Measurements from ENCODE around the gene HEATR5A.
"Not testable (repeated sequence)": the region's sequence is repeated elsewhere in the genome, so short reads cannot be mapped to it uniquely, and the experiment has no call there.

The HEATR5A gene

DNA sequence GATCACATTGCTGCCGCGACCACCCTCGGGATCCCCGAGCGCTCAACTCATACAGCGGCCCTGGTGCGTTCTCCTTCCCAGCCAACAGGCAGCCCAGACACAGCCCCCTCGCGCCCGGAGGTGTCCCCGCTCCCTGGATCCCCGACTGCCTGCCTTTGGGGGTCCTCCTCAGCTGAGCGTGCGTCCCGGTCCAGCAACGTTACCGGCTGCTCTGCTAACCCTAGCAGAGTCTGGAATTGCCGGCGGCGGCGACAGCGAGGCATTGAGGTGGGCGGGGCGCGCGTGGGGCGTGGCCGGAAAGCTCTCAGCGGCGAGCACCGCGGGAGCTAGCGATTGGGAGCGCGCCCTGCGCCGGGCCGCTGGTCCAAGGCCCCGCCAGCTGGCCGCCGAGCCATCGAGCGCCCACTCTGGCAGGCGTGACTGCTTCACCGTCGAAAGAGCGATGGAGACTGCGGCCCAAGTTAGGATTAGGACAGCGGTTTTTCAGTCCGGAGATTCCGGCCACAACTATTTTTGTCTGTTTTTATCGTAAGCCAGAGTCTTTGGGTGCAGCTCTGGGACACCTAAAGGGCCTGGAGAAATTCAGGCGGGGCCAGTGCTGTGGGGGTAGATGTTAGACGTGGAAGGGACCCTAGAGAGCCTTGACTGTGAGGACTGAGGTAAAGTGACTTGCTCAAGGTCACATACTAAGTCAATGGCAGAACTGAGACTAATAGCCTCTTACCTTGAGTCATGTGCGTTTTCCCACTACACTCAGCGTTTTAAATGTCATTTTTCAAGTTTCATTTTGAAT lies at the start of gene HEATR5A:
Gene HEATR5A, minus strand, starts transcription at position 232 of the 793 bp plus-strand sequence. CDS start 17,575 bp downstream, outside the sequence.
- DNase-seq (ENCODE audit: low read depth in 2 of 3, low spot score in 1 of 3) = peak; percentile 83 to 89 (median 84)

DNA sequence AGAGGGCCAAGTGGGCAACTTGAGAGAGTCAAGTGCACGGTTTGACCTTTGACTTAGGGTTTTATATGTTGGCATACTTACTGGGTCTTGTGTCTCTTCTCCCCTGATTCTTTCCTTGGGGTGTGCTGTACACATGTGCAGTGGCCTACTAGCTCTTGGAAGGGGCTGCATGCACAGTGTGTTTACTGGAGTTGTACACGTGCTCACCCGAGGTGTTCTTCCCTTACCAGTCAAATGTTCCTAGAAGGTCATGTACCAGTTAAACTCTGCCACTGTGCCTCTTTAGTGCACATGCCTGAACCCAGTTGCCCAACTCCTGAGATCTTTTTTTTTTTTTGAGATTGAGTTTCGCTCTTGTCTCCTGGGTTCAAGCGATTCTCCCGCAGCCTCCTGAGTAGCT lies 46.2 kb upstream of the HEATR5A start:
- no peak for DNase-seq (ENCODE audit: low read depth in 2 of 3, low spot score in 1 of 3)

DNA sequence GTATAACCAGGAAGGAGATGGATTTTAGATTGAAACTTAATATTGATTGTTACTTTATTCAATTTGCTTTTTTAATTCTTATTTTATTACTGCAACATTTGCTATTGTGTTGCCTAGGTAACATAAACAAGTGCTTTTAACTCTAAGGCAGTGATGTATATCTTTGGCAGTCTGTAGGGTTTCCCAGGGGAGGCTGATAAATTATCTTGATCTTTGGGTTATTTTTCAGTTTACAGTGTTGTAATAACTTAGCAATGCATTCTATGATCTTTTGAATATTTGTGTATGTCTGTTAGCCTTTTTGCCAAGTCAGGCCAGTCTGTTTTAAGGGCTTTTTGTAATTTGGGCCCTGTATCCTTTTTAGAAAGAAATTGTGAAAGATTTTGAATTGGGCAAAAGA lies 44.8 kb upstream of the HEATR5A start:
- no peak for DNase-seq (ENCODE audit: low read depth in 2 of 3, low spot score in 1 of 3)

DNA sequence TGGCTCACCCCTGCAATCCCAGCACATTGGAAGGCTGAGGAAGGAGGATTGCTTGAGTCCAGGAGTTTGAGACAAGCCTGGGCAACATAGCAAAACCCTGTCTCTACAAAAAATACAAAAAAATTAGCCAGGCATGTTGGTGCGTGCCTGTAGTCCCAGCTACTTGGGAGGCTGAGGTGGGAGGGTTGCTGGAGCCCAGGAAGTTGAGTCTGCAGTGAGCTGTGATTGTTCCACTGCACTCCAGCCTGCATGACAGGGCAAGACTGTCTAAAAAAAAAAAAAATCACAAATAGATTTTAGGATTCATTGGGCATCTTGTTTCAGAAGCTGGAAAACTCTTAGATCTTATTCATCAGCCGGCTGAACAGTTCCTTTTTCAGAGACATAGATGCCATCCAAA lies 42.1 kb upstream of the HEATR5A start:
- DNase-seq (ENCODE audit: low read depth in 2 of 3, low spot score in 1 of 3) = not testable (repeated sequence)

DNA sequence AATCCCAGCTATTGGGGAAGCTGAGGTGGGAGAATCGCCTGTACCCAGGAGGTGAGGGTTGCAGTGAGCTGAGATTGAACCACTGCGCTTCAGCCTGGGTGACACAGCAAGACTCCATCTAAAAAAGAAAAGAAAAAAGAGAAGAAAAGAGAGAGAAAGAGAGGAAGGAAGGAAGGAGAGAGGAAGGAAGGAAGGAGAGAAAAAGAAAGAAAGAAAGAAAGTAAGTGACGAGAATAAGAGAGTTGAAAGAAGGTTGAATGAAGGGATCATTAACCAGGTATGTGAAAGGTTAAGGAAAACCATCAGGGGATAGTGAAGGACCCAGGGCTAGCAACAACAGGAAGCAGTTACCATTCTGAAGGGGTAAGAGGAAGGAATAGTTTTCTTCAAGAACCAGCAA lies 41.2 kb upstream of the HEATR5A start:
- DNase-seq (ENCODE audit: low read depth in 2 of 3, low spot score in 1 of 3) = no peak

DNA sequence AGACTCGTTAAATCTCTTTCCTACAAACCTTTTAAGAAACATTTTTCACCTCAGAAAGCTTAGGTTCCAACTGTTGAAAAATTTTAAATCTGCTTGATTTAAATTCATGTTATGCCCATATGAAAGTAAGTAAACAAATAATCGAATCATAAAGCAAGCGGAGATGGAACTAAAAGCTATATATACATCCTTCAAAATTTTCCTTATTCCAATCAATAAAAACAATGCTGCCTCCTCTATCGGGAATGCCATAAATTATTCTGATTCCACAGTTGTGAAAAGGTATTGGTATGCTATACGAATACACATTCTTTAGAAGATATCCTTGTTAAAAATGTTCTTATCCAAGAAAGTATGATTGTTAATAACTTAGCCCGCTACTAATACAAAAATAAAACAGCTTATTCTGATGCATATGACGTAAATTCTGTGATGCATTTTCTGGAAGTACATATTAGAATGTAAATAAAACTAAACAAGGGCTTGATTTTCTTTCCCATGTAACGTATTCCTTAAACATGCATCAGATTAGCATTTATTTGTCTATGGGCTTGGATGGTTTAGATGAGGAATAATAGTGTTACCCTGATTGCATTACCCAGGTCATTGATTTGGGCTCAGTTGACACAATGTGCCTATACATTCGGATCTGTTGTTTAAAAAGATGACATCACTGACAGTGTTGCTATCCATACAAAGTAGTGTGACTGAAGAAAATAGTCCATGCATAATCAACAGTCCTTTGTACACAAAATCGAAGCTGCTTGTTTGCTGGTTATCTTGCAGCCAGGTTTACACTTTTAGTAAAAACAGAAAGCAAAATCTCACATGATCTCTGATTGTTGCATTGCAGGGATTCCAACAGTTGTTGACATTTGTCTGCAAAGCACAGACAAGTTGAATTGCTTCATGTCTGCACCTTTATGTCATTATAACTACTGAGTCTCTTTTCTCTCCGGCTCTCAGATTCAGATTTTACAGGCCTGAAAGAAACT lies 37.6 kb upstream of the HEATR5A start:
- DNase-seq (ENCODE audit: low read depth in 2 of 3, low spot score in 1 of 3) = no peak

DNA sequence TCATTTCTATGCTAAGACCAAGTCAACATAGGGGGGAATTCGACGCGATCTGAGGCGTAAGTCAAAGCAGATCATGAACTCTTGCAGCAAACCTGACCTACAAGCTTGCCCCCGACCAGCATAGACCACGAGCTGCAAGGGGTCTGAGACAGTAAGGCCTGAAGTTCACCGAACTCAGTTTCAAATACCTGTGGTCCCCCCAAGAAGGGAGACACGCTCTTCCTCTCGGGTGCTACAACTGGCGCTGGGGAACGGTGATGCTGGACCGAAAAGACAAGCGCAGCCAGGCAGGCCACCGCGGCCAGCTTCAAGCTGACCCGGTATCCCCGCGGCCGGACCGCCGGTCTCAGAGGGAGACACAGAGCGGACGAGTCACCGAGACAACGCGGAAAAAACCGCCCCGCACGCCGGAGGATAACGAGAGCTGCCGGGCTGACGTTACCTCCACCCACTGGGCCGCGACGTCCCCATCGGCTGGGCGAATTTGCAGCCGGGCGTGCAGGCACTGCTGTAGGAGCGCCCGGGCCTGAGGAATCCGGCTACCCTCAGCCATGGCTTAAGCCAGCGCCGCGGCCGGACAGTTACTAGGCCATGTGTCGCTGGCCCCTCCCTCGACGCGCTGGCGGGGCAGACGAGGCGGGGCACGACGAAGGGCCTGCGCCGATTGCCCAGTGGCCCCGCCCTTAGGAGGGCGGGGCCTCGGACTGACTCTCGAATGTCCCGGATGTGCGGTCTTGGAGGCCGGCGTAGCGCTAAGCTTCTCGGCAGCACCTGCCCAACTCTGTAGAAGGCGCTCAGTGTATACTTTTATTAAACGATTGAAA lies 36.7 kb upstream of the HEATR5A start, which contains the start of gene DTD2:
Gene DTD2, minus strand, starts transcription at position 666 of the 824 bp plus-strand sequence. Its CDS starts 113 bp downstream, at position 553.
- peak; percentile 82 to 88 (median 85) for DNase-seq (ENCODE audit: low read depth in 2 of 3, low spot score in 1 of 3)

DNA sequence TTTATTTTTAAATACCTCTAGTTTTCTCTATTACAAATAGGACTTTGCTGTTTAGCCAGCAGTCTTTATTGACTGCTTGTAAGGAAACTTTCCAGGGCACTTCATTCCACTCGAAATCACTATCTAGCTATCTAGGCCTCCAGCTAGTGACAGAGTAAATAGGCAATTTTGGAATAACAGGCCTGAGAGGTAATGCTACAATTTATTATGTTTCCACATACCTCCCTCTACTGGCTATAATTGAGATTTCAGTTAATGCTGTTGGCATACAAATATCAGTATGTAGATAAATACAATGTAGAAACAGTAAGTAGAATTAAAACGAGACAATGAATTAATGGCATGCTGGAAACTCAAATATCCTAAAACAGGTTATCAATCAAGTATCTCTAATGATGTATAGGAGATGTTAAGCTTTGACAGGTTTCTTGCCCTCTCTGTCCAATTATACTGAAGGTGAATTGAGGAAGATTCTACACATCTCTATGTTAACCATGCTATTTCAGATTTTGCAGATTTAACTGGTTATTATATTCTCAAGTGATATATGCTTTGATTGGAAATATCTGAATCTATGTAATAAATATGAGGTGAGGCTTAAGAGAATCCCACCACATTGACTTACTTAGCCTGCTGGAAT lies 29.7 kb upstream of the HEATR5A start:
- no peak for DNase-seq (ENCODE audit: low read depth in 2 of 3, low spot score in 1 of 3)

DNA sequence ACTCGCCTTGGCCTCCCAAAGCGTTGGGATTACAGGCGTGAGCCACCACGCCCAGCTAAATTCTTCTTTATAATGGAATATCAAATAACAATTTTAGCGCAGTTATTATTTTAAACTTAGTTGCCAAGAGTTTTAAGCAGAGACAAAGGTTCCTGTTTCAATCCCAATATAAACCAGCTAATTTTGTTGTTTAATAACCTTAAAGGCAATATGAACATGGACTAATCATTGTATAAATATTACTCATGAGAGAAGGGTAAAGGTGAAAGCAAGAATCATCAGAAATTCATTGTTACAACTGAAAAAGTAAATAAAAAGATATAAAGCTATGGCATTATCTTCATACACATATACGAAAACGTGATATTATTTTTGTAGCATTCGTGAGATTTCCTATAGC lies 28.8 kb upstream of the HEATR5A start:
- DNase-seq (ENCODE audit: low read depth in 2 of 3, low spot score in 1 of 3) = no peak

DNA sequence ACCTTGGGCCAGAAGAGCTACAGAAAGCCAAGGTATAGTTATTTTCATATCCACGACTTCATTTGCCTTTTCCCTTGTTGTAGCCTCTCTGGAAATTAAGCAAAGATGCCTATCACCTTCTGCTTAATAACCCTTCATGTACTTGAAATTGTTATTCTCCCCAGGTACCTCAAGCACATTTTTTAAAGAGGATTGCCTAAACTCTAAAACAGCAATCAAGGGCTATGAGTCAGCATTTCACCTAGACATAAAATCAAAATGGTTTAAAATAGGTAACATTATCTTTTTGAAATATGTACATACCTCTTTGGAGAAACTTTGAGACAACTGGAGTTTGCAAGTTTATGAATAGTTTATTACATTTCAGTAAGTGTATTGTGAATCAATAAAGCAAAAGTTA lies 25.4 kb upstream of the HEATR5A start:
- no peak for DNase-seq (ENCODE audit: low read depth in 2 of 3, low spot score in 1 of 3)

DNA sequence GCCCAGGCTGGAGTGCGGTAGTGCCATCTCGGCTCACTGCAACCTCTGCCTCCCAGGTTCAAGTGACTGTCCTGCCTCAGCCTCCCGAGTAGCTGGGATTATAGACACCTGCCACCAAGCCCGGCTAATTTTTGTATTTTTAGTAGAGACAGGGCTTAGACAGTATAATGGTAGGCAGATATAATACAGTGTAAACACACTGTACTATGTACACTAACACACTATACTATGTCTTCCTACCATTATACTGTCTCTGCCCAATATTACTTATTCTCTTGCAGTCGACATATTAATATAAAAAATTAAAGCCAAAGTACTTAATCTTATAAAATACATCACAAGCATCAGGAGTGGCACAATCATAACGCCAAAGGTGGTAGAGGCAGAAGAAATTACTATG lies 21.9 kb upstream of the HEATR5A start:
- no peak for DNase-seq (ENCODE audit: low read depth in 2 of 3, low spot score in 1 of 3)

DNA sequence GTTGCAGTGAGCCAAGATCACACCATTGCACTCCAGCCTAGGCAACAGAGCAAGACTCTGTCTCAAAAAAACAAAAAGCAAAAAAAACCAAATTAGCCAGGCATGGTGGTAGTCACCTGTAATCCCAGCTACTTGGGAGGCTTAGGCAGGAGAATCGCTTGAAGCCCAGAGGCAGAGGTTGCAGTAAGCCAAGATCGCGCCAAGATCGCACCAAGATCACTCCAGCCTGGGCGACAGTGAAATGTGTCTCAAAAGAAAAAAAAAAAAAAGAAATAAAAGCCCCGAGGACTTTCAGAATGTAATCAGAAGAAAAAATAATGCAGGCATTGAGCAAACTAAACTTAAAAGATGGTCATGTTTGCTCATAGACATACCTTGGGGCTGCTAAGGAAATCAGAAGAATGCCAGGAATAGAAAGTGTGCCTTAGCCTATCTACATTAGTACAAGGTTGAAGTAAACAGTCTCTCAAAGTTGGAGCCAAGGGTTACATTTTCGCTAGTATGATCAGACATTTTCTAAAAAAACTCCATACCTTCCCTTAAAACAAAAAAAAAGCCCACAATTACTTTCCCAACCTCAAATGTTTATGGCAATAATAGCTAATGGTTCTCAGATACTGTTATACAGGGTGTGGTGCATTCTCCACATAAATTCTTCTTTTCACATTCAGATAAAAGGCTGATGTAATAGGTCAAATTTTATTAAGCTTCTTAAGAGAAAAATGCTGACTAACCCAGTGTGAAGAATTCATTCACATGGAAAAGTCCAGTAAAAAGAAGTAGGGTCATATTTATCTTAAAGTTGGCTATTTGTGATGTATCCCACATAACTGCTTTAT lies 21.1 kb upstream of the HEATR5A start:
- DNase-seq (ENCODE audit: low read depth in 2 of 3, low spot score in 1 of 3) = no peak

DNA sequence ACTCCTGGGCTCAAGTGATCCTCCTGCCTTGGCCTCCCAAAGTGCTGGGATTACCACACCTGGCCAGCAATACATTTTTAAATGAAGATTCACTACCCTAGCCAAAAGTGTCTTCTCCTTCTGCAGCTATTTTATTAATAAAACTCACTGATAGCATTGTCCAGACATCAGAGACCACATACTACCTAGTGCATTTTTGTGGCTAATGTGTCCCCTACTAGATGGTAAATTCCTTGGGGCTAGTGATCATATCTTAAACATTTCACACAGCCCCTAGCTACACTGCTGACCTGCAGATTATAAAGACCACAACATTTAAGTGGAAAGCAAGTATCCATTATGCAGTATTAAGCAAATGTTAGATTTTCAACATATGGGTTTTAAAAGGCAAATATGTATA lies 19.9 kb upstream of the HEATR5A start:
- DNase-seq (ENCODE audit: low read depth in 2 of 3, low spot score in 1 of 3) = no peak

DNA sequence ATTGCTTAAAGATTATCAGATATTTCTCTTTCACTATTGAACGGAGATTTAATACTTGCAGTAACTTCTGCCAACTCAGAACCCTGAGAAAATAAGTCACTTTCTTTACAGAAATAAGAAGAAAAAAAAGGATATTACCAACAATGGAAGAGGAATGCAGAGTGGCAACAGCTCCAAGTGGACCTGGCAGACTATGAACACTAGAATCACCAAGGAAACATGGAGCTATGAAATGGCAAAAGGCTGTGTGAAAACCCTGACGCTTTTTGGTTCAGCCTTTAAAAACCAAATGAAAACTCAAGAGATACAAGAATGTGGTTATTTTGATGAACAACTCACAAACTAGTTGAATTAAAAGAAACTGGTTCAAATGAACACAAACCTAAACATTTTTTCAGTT lies 19.2 kb upstream of the HEATR5A start:
- DNase-seq (ENCODE audit: low read depth in 2 of 3, low spot score in 1 of 3) = no peak

DNA sequence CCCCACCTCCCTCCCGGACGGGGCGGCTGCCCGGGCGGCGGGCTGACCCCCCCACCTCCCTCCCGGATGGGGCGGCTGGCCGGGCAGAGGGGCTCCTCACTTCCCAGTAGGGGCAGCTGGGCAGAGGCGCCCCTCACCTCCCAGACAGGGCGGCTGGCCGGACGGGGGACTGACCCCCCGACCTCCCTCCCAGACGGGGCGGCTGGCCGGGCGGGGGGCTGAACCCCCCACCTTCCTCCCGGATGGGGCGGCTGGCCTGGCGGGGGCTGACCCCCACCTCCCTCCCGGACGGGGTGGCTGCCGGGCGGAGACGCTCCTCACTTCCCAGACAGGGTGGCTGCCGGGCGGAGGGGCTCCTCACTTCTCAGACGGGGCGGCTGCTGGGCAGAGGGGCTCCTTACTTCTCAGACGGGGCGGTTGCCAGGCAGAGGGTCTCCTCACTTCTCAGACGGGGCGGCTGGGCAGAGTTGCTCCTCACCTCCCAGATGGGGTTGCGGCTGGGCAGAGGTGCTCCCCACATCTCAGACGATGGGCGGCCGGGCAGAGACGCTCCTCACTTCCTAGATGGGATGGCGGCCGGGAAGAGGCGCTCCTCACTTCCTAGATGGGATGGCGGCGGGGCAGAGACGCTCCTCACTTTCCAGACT lies 16.8 kb upstream of the HEATR5A start:
- DNase-seq (ENCODE audit: low read depth in 2 of 3, low spot score in 1 of 3) = not testable (repeated sequence)

DNA sequence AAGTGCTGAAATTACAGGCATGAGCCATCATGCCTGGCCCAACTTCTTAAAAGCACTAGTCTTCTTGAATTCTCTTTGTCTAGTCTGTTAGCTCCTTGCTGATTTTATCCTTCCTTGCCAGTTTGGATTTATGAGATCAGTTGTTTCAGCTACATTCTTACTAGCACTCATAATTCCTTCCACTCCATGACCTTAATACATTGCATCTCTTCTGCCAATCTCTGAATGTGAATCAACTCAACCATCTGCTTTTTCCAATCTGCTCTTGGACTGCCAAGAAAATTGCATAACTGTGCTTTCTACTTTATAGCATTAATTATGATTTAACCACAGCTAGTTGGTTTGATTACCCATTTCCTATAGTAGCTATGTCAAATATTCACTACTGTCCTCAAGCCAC lies 14.9 kb upstream of the HEATR5A start:
- DNase-seq (ENCODE audit: low read depth in 2 of 3, low spot score in 1 of 3) = no peak

DNA sequence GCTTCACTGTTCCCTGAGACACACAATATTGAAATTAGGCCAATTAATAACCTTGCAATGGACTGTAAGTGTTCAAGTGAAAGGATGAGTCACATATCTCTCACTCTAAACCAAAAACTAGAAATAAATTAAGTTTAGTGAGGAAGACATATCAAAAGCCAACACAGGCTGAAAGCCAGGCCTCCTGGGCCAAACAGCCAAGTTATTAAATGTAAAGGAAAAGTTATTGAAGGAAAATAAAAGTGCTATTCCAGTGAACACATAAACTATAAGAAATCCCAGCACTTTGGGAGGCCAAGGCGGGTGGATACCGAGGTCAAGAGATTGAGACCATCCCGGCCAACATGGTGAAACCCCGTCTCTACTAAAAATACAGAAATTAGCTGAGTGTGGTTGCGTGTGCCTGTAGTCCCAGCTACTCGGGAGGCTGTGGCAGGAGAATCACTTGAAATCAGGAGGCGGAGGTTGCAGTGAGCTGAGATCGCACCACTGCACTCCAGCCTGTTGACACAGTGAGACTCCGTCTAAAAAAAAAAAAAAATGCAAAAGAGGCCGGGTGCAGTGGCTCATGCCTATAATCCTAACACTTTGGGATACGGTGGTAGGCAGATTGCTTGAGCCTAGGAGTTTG lies 10.4 kb upstream of the HEATR5A start:
- DNase-seq (ENCODE audit: low read depth in 2 of 3, low spot score in 1 of 3) = no peak

DNA sequence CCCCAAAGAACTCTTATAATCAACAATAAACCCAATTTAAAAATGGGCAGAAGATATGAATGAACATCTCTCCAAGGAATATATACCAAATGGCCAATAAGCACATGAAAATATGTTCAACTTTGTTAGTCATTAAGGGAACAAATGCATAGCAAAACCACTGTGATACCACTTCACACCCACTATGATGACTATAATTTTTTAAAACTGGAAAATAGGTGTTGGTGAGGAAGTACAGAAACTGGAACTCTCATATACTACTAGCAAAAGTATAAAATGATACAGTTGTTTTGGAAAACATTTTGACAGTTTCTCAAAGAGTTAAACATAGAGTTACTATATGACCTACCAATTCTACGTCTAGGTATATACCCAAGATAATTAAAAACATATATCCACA lies 9.4 kb upstream of the HEATR5A start:
- no peak for DNase-seq (ENCODE audit: low read depth in 2 of 3, low spot score in 1 of 3)

DNA sequence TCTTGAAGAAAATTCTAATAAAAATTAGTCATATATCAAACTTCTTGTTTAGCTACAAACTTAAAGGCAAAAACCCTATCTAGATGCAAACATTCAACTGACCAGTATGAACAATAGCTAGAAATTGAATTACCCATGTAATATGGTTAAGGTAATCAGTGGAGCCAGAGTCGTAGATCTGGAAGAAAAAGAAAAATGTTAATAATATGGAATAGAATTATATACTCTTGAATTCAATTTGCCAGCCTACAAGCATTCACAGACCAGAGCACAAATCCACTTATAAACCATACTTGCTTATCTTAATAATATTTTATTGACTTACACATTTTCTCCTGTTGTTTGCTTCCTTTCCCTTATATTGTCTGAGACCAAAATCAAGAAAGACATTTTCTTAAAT lies 7.7 kb upstream of the HEATR5A start:
- DNase-seq (ENCODE audit: low read depth in 2 of 3, low spot score in 1 of 3) = no peak
